PC-3 (cell line): ENCODE measurements around the gene NOSIP.

Experiments
- CTCF ChIP-seq: fragments of 300-600 bp; sonication (generic); conservative IDR thresholded peaks from 2 replicates; pipeline ENCODE4 v1.5.1; 2017; ENCODE audit warnings: antibody characterized with exemption, low read depth, mild to moderate bottlenecking, low read length
- EZH2 ChIP-seq: fragments of 300-600 bp; sonication (generic); IDR thresholded peaks from one replicate; pipeline ENCODE4 v1.6.1; 2017; ENCODE audit warnings: antibody characterized with exemption, mild to moderate bottlenecking, low read length; ENCODE audit not compliant: unreplicated experiment

- no peak for TF ChIP-seq CTCF
- TF ChIP-seq EZH2 = no peak
Observed at GRCh38 chr19:49515767-49516166, 64.6 kb downstream of the NOSIP start.
